Measurements from ENCODE around the gene PURB.
"Not testable (repeated sequence)": the region's sequence is repeated elsewhere in the genome, so short reads cannot be mapped to it uniquely, and the experiment has no call there.

The PURB gene

DNA sequence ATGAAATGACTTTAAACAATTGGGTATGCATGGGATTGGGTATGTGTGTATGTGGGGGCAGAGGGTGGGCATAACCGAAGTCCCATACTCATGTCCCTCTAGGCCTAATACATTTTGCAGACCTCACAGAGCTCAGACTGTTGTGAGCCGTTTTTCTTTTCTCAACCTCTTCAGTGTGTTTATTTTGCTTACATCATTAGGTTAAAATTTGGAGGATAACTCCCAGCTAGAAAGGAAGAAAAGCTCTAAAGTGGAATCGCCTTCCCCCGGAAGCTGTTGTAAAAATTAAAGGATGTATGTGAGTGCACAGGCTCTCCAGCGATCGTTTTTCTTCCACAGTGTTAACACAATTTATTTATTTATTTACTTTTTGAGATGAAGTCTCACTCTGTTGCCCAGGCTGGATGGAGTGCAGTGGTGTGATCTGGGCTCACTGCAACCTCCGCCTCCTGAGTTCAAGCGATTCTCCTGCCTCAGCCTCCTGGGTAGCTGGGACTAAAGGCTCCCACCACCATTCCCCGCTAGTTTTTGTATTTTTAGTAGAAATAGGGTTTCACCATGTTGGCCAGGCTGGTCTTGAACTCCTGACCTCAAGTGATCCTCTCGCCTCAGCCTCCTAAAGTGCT is 36.0 kb downstream of the PURB start:
- peak overlapping the region in 1 of 2 experiments; percentile 97 for H3K27ac ChIP-seq (ENCODE audit: insufficient read depth in 1 of 2, low read depth in 1 of 2, low read length in 2 of 2, poor library complexity in 1 of 2, severe bottlenecking in 2 of 2)
- peaks cover 0 to 3% (median 0%) of the 10 kb centered on the region in 4 experiments for H3K36me3 ChIP-seq (ENCODE audit: control insufficient read depth in 4 of 4, insufficient read depth in 4 of 4, low read length in 3 of 4)
- H3K9me3 ChIP-seq (ENCODE audit: control extremely low read depth in 1 of 5, control insufficient read depth in 4 of 5, insufficient read depth in 2 of 5, low read depth in 1 of 5, low read length in 4 of 5): no peaks in the 10 kb centered on the region
- peaks cover 7 to 36% (median 22%) of the 10 kb centered on the region in 4 experiments for H3K4me1 ChIP-seq (ENCODE audit: control extremely low read depth in 1 of 4, control insufficient read depth in 4 of 4, insufficient read depth in 4 of 4, low read length in 3 of 4)
- POLR2A ChIA-PET: interaction anchor here (2.2 to 4.3 kb wide), 2 partner anchors 36 to 178 kb away, joined by 7 to 22 read pairs; partner anchors contain the start of gene PURB
- WGBS (ENCODE audit: insufficient coverage): 70% methylated on average over 3 of the region's 10 CpGs
- CTCF ChIA-PET: interaction anchor here (0.9 to 2.9 kb wide), 8 partner anchors 8 to 287 kb away, joined by 3 to 11 read pairs (median 6); no protein-coding TSS in a partner anchor
- H3K27me3 ChIP-seq (replicated peaks in 2 of 5; ENCODE audit: control insufficient read depth in 4 of 5, insufficient read depth in 5 of 5, low read length in 4 of 5): no peaks in the 10 kb centered on the region
- peak overlapping the region in 4 of 7 experiments; percentile 66 to 92 (median 87) for H3K4me3 ChIP-seq (ENCODE audit: control insufficient read depth in 1 of 7, extremely low read depth in 1 of 7, insufficient read depth in 4 of 7, low read depth in 2 of 7, low read length in 6 of 7)
- no peak for DNase-seq

DNA sequence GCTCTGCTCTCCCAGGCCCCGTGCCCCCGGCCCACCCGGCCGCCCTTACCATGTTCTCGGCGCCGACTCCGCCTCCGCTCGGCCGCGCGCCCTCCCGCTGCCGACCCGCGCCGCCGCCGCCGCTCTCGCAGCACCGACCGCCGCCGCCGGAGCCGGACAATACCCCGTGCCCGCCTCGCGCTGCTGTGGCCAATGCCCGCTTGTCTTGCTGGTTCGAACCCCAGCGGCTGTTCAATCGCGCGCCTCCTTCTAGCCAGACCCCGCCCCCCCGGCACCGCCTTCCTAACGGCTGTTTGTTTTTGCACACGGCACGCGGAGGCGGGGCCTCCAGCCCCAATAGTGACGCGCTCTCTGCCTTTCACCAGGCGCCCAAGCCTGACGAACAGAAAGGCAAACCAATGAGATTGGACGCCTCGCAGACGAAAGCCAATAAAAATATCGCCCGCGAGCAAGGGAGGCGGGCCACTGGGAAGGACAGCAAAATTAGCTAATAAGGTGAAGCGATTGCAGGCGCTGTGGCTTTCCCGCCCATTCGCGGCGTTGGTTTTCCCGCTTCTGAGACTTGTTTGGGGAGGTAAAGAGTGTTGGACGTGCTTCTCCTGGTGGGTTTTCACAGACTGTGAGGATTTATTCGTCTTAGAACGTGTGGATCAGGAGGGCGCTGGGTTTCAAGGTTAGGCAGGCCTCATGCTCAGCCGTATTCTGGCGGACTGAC is 37.3 kb downstream of the PURB start, which contains the start of gene H2AZ2:
Gene H2AZ2 (minus strand): TSS at position 168 of the 715 bp plus-strand sequence. CDS start 116 bp downstream, at position 52.
- CTCF ChIA-PET: interaction anchor here (0.7 to 2.2 kb wide), 8 partner anchors 9 to 265 kb away, joined by 3 to 11 read pairs (median 4); partner anchors contain the start of gene PURB
- peak; percentile 100 for DNase-seq
- peak within 1 kb of the TSS; percentile 72 to 98 (median 87) for H3K4me3 ChIP-seq (ENCODE audit: control insufficient read depth in 1 of 7, extremely low read depth in 1 of 7, insufficient read depth in 4 of 7, low read depth in 2 of 7, low read length in 6 of 7)
- POLR2A ChIA-PET: interaction anchor here (0.6 to 4.3 kb wide), 6 partner anchors 37 to 266 kb away, joined by 3 to 22 read pairs (median 6); partner anchors contain the start of genes OGDH, PPIA, PURB and TMED4
- 0% methylated on average over 65 of the region's 70 CpGs for WGBS (ENCODE audit: insufficient coverage)
- peak within 1 kb of the TSS; percentile 93 to 97 for H3K27ac ChIP-seq (ENCODE audit: insufficient read depth in 1 of 2, low read depth in 1 of 2, low read length in 2 of 2, poor library complexity in 1 of 2, severe bottlenecking in 2 of 2)
- no peaks in the 10 kb centered on the region for H3K27me3 ChIP-seq (replicated peaks in 2 of 5; ENCODE audit: control insufficient read depth in 4 of 5, insufficient read depth in 5 of 5, low read length in 4 of 5)
- H3K9me3 ChIP-seq (ENCODE audit: control extremely low read depth in 1 of 5, control insufficient read depth in 4 of 5, insufficient read depth in 2 of 5, low read depth in 1 of 5, low read length in 4 of 5): no peaks in the 10 kb centered on the region
- peaks cover 0 to 3% (median 0%) of the 10 kb centered on the region in 4 experiments for H3K36me3 ChIP-seq (ENCODE audit: control insufficient read depth in 4 of 4, insufficient read depth in 4 of 4, low read length in 3 of 4)
- peaks cover 7 to 38% (median 25%) of the 10 kb centered on the region in 4 experiments for H3K4me1 ChIP-seq (ENCODE audit: control extremely low read depth in 1 of 4, control insufficient read depth in 4 of 4, insufficient read depth in 4 of 4, low read length in 3 of 4)

DNA sequence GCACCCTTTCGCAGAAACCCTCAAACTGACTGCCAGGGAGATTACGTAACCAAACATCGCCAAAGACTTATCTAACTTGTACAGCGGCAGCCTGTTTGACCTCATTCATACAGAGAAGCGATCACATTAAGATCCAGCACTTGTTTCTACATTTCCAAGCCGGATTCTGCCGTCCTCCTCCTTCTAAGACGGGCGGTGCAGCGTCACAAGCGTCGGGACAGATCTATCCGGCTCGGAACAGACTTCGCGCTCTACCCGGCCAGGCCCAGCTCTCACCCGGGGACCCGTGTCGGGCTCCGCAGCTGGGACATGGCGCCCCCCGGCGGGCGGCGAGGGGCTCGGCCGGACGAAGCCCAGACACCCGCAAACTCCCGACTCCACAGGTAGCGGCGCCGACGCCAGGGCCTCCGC is 37.8 kb downstream of the PURB start:
- Histone ChIP-seq H3K4me3 (ENCODE audit: control insufficient read depth in 1 of 7, extremely low read depth in 1 of 7, insufficient read depth in 4 of 7, low read depth in 2 of 7, low read length in 6 of 7) (peak overlapping the region; percentile 72 to 98 (median 87)), H3K9me3 (ENCODE audit: control extremely low read depth in 1 of 5, control insufficient read depth in 4 of 5, insufficient read depth in 2 of 5, low read depth in 1 of 5, low read length in 4 of 5) (no peaks in the 10 kb centered on the region), H3K27ac (ENCODE audit: insufficient read depth in 1 of 2, low read depth in 1 of 2, low read length in 2 of 2, poor library complexity in 1 of 2, severe bottlenecking in 2 of 2) (peak overlapping the region; percentile 93 to 97), H3K27me3 (replicated peaks in 2 of 5; ENCODE audit: control insufficient read depth in 4 of 5, insufficient read depth in 5 of 5, low read length in 4 of 5) (no peaks in the 10 kb centered on the region), H3K4me1 (ENCODE audit: control extremely low read depth in 1 of 4, control insufficient read depth in 4 of 4, insufficient read depth in 4 of 4, low read length in 3 of 4) (peaks cover 7 to 40% (median 25%) of the 10 kb centered on the region in 4 experiments), H3K36me3 (ENCODE audit: control insufficient read depth in 4 of 4, insufficient read depth in 4 of 4, low read length in 3 of 4) (peaks cover 2 to 4% (median 3%) of the 10 kb centered on the region in 4 experiments)
- ChIA-PET POLR2A (interaction anchor here (1.3 to 4.3 kb wide), 5 partner anchors 38 to 265 kb away, joined by 3 to 22 read pairs (median 7); partner anchors contain the start of genes OGDH, PPIA, PURB and TMED4), CTCF (interaction anchor here (1.0 to 2.2 kb wide), 6 partner anchors 9 to 55 kb away, joined by 3 to 11 read pairs (median 4); partner anchors contain the start of gene PURB)
- 1% methylated on average over 30 of the region's 36 CpGs for WGBS (ENCODE audit: insufficient coverage)
- peak; percentile 90 to 96 (median 94) for DNase-seq

DNA sequence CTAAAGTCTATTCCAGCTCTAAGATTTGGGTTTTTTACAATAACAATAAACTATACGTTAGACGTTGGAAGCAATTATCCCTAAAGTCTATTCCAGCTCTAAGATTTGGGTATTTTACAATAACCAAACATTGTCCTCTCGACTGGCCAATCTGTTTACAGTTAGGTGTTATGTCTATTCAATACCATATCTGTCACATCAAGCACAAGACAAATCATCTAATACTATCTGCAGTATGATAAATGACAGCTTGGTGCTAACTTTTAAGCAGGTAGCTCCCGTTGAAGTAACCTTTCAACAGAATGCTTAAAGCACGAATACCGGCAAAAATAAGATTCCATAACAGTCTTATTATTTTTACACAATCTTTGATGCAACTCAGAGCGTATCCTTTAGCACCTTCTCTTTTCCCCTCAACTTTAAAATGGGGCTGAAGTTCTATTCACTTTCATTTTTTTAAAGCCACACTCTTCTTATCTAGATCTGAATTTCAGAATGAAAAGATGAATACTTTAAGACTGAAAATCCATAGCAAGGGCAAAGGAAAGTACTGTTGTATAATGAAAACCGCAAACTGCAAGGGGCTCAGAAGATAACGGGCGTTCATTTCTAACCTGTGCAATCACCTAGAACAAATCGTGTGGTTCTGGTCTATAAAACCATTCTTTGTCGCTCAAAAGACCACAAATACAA is 38.4 kb downstream of the PURB start:
- Histone ChIP-seq H3K4me3 (ENCODE audit: control insufficient read depth in 1 of 7, extremely low read depth in 1 of 7, insufficient read depth in 4 of 7, low read depth in 2 of 7, low read length in 6 of 7) (peak overlapping the region; percentile 72 to 98 (median 87)), H3K36me3 (ENCODE audit: control insufficient read depth in 4 of 4, insufficient read depth in 4 of 4, low read length in 3 of 4) (peaks cover 3 to 8% (median 4%) of the 10 kb centered on the region in 4 experiments), H3K27me3 (replicated peaks in 2 of 5; ENCODE audit: control insufficient read depth in 4 of 5, insufficient read depth in 5 of 5, low read length in 4 of 5) (no peaks in the 10 kb centered on the region), H3K27ac (ENCODE audit: insufficient read depth in 1 of 2, low read depth in 1 of 2, low read length in 2 of 2, poor library complexity in 1 of 2, severe bottlenecking in 2 of 2) (peak overlapping the region; percentile 93 to 97), H3K9me3 (ENCODE audit: control extremely low read depth in 1 of 5, control insufficient read depth in 4 of 5, insufficient read depth in 2 of 5, low read depth in 1 of 5, low read length in 4 of 5) (no peaks in the 10 kb centered on the region), H3K4me1 (ENCODE audit: control extremely low read depth in 1 of 4, control insufficient read depth in 4 of 4, insufficient read depth in 4 of 4, low read length in 3 of 4) (peaks cover 7 to 40% (median 25%) of the 10 kb centered on the region in 4 experiments)
- ChIA-PET POLR2A (interaction anchor here (0.8 to 4.3 kb wide), 6 partner anchors 14 to 265 kb away, joined by 3 to 22 read pairs (median 4); partner anchors contain the start of genes OGDH, PPIA, PURB and TMED4), CTCF (interaction anchor here (1.0 to 1.8 kb wide), 8 partner anchors 8 to 54 kb away, joined by 3 to 6 read pairs (median 4); no protein-coding TSS in a partner anchor)
- 0% methylated on average over 7 of the region's 12 CpGs for WGBS (ENCODE audit: insufficient coverage)
- DNase-seq: no peak

DNA sequence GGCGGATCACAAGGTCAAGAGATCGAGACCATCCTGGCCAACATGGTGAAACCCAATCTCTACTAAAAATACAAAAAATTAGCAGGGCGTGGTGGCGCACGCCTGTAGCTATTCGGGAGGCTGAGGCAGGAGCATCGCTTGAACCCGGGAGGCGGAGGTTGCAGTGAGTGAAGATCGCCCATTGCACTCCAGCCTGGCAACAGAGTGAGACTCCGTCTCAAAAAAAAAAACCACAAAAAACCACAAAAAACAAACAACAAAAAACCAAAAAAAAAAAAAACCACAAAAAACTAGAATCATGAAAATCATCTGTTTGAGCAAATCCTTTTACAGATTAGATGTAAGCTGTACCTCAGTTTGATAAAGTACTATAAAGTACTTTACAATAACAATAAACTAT is 38.9 kb downstream of the PURB start:
- 60% methylated on average over 1 of the region's 11 CpGs for WGBS (ENCODE audit: insufficient coverage)
- H3K27me3 ChIP-seq (replicated peaks in 2 of 5; ENCODE audit: control insufficient read depth in 4 of 5, insufficient read depth in 5 of 5, low read length in 4 of 5); H3K9me3 ChIP-seq (ENCODE audit: control extremely low read depth in 1 of 5, control insufficient read depth in 4 of 5, insufficient read depth in 2 of 5, low read depth in 1 of 5, low read length in 4 of 5): not testable (repeated sequence)
- peaks cover 7 to 40% (median 25%) of the 10 kb centered on the region in 4 experiments for H3K4me1 ChIP-seq (ENCODE audit: control extremely low read depth in 1 of 4, control insufficient read depth in 4 of 4, insufficient read depth in 4 of 4, low read length in 3 of 4)
- peak in 1 of 3 donors; percentile 36 for DNase-seq
- ChIA-PET CTCF (interaction anchor here (1.0 to 1.8 kb wide), 7 partner anchors 8 to 53 kb away, joined by 3 to 6 read pairs (median 3); no protein-coding TSS in a partner anchor), POLR2A (interaction anchor here (0.8 to 4.3 kb wide), 5 partner anchors 14 to 264 kb away, joined by 3 to 22 read pairs (median 4); partner anchors contain the start of genes PPIA, PURB and TMED4)
- peaks cover 3 to 13% (median 5%) of the 10 kb centered on the region in 4 experiments for H3K36me3 ChIP-seq (ENCODE audit: control insufficient read depth in 4 of 4, insufficient read depth in 4 of 4, low read length in 3 of 4)
- H3K27ac ChIP-seq (ENCODE audit: insufficient read depth in 1 of 2, low read depth in 1 of 2, low read length in 2 of 2, poor library complexity in 1 of 2, severe bottlenecking in 2 of 2): peak overlapping the region; percentile 93 to 97
- peak overlapping the region in 6 of 7 experiments; percentile 80 to 98 (median 87) for H3K4me3 ChIP-seq (ENCODE audit: control insufficient read depth in 1 of 7, extremely low read depth in 1 of 7, insufficient read depth in 4 of 7, low read depth in 2 of 7, low read length in 6 of 7)

DNA sequence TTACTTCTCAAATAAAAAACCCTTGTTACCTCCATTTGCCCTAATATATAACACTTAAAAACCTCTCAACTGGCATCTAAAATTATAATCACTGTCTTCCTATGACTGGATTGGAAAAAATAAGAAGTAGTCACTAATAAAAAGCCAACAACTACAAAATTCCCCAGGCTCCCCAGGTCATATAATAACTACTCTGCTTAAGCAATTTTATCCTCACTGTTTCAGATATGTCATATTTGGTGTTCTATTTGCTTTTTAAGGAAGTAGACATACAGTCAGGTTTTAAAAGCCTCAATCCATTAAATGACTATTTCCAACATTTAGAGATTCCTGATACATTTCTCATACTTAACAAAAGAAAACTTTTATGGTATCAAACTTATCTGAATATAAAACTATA is 39.9 kb downstream of the PURB start:
- H3K4me1 ChIP-seq (ENCODE audit: control extremely low read depth in 1 of 4, control insufficient read depth in 4 of 4, insufficient read depth in 4 of 4, low read length in 3 of 4): peaks cover 7 to 40% (median 24%) of the 10 kb centered on the region in 4 experiments
- peaks cover 11 to 22% (median 13%) of the 10 kb centered on the region in 4 experiments for H3K36me3 ChIP-seq (ENCODE audit: control insufficient read depth in 4 of 4, insufficient read depth in 4 of 4, low read length in 3 of 4)
- peak overlapping the region in 6 of 7 experiments; percentile 16 to 98 (median 84) for H3K4me3 ChIP-seq (ENCODE audit: control insufficient read depth in 1 of 7, extremely low read depth in 1 of 7, insufficient read depth in 4 of 7, low read depth in 2 of 7, low read length in 6 of 7)
- peak in 2 of 3 donors; percentile 48 to 55 for DNase-seq
- no peaks in the 10 kb centered on the region for H3K27me3 ChIP-seq (replicated peaks in 2 of 5; ENCODE audit: control insufficient read depth in 4 of 5, insufficient read depth in 5 of 5, low read length in 4 of 5)
- CTCF ChIA-PET: interaction anchor here (0.6 to 1.8 kb wide), 5 partner anchors 10 to 257 kb away, joined by 3 to 7 read pairs (median 4); no protein-coding TSS in a partner anchor
- no peaks in the 10 kb centered on the region for H3K9me3 ChIP-seq (ENCODE audit: control extremely low read depth in 1 of 5, control insufficient read depth in 4 of 5, insufficient read depth in 2 of 5, low read depth in 1 of 5, low read length in 4 of 5)
- POLR2A ChIA-PET: no interaction called here
- peak overlapping the region; percentile 6 to 97 for H3K27ac ChIP-seq (ENCODE audit: insufficient read depth in 1 of 2, low read depth in 1 of 2, low read length in 2 of 2, poor library complexity in 1 of 2, severe bottlenecking in 2 of 2)

Data from common myeloid progenitor, CD34-positive (primary cell).